SK-N-SH (cell line): ENCODE results near the gene CLCC1. TPM values are rescaled to one million over a fixed set of nuclear protein-coding genes. Genes with fewer than 3 reads are reported as not detected.

ENCODE experiments used
- CTCF ChIA-PET: fragments of 300-600, 350-600 bp; formaldehyde crosslinking; extraction: SDS; loops from one replicate; lab custom pipeline; 2021; lab: Yijun Ruan, JAX
- POLR2A ChIA-PET: fragments of 350-600 bp; sonication (Branson Sonifier 250); formaldehyde crosslinking; extraction: SDS; loops from one replicate; lab custom pipeline; 2020; ENCODE audit warnings: antibody characterized with exemption, inconsistent platforms; lab: Yijun Ruan, JAX
- DNase-seq: peaks from one replicate; pipeline ENCODE4 v3.0.0; 2012
- H2AFZ ChIP-seq: fragments of 200-600 bp; sonication (generic); 2 replicates; pipeline ENCODE4 v1.8.1; 2016; ENCODE audit warnings: antibody characterized with exemption, mild to moderate bottlenecking, low read depth
- H3F3A ChIP-seq: fragments of 200-600 bp; sonication (generic); replicated peaks from 2 replicates; pipeline ENCODE3; 2016; ENCODE audit warnings: antibody characterized with exemption, mild to moderate bottlenecking; ENCODE audit not compliant: insufficient read depth
- H3K27ac ChIP-seq, 2 experiments: fragments of 200-500 bp in 1 of 2; fragments of 200-600 bp in 1 of 2; sonication (Bioruptor generic) in 1 of 2; sonication (generic), shearing (Covaris generic) in 1 of 2; 2 replicates each; pipeline versions ENCODE4 v1.5.1 to v1.6.1; 2014 to 2016; ENCODE audit warnings: low read depth in 2 of 2, inconsistent platforms in 1 of 2, low read length in 1 of 2, mild to moderate bottlenecking in 1 of 2, mixed read lengths in 1 of 2
- H3K27me3 ChIP-seq: fragments of 200-600 bp; sonication (generic), shearing (Covaris generic); 2 replicates; pipeline ENCODE4 v1.6.1; 2016; ENCODE audit warnings: mixed run types; ENCODE audit not compliant: insufficient read depth
- H3K36me3 ChIP-seq, 2 experiments: fragments of 200-500 bp in 1 of 2; fragments of 200-600 bp in 1 of 2; sonication (Bioruptor generic) in 1 of 2; sonication (generic) in 1 of 2; replicated peaks in 1 of 2; 2 replicates each; pipeline versions ENCODE3 to v1.5.1; 2014 to 2016; ENCODE audit warnings: low read length in 1 of 2, mild to moderate bottlenecking in 1 of 2; ENCODE audit not compliant: insufficient read depth in 2 of 2, control insufficient read depth in 1 of 2
- H3K4me1 ChIP-seq, 2 experiments: fragments of 200-500 bp in 1 of 2; fragments of 200-600 bp in 1 of 2; sonication (Bioruptor generic) in 1 of 2; sonication (generic), shearing (Covaris generic) in 1 of 2; 2 replicates each; pipeline versions ENCODE4 v1.5.1 to v1.6.1; 2014 to 2016; ENCODE audit warnings: low read depth in 1 of 2, low read length in 1 of 2, mixed run types in 1 of 2; ENCODE audit not compliant: insufficient read depth in 2 of 2, control insufficient read depth in 1 of 2
- H3K4me2 ChIP-seq: fragments of 200-600 bp; sonication (generic), shearing (Covaris generic); 2 replicates; pipeline ENCODE4 v1.6.1; 2017; ENCODE audit warnings: mixed run types
- H3K4me3 ChIP-seq, 2 experiments: fragments of 200-500 bp in 1 of 2; fragments of 200-600 bp in 1 of 2; sonication (Bioruptor generic) in 1 of 2; sonication (generic), shearing (Covaris generic) in 1 of 2; 2 replicates each; pipeline versions ENCODE4 v1.5.1 to v1.8.1; 2014 to 2016; ENCODE audit warnings: low read depth in 2 of 2, inconsistent platforms in 1 of 2, low read length in 1 of 2, mild to moderate bottlenecking in 1 of 2, mixed read lengths in 1 of 2, moderate library complexity in 1 of 2
- H3K79me2 ChIP-seq: fragments of 200-600 bp; sonication (generic); 2 replicates; pipeline ENCODE4 v1.8.1; 2017; ENCODE audit warnings: mild to moderate bottlenecking; ENCODE audit not compliant: insufficient read depth
- H3K9ac ChIP-seq: fragments of 200-600 bp; sonication (generic); 2 replicates; pipeline ENCODE4 v1.6.1; 2017; ENCODE audit warnings: mixed run types
- H3K9me2 ChIP-seq: fragments of 200-600 bp; sonication (generic); 2 replicates; pipeline ENCODE4 v1.6.1; 2017; ENCODE audit warnings: mixed run types
- H3K9me3 ChIP-seq: fragments of 200-600 bp; sonication (generic); 2 replicates; pipeline ENCODE4 v1.6.1; 2017; ENCODE audit warnings: mixed run types, mild to moderate bottlenecking, moderate library complexity
- H4K20me1 ChIP-seq: fragments of 200-600 bp; sonication (generic); 2 replicates; pipeline ENCODE4 v1.6.1; 2017; ENCODE audit warnings: mild to moderate bottlenecking, mixed run types; ENCODE audit not compliant: insufficient read depth
- EZH2phosphoT487 ChIP-seq: fragments of 200-600 bp; sonication (generic); IDR thresholded peaks from 2 replicates; pipeline ENCODE4 v1.6.1; 2017; ENCODE audit warnings: low read depth, mixed run types, mild to moderate bottlenecking, antibody characterized with exemption, moderate library complexity, borderline replicate concordance
- FOSL2 ChIP-seq: IDR thresholded peaks from 2 replicates; pipeline ENCODE4 v1.4.0; 2012; ENCODE audit warnings: low read depth, mild to moderate bottlenecking, moderate library complexity, borderline replicate concordance
- GATA2 ChIP-seq: sonication (generic); formaldehyde crosslinking; IDR thresholded peaks from 2 replicates; pipeline ENCODE4 v1.5.0; 2020; ENCODE audit warnings: mild to moderate bottlenecking, missing genetic modification reagents
- MEF2A ChIP-seq: IDR thresholded peaks from 2 replicates; pipeline ENCODE4 v1.4.0; 2012; ENCODE audit warnings: low read depth, borderline replicate concordance
- NRF1 ChIP-seq: IDR thresholded peaks from 2 replicates; pipeline ENCODE4 v1.6.1; 2012; ENCODE audit warnings: low read depth, mild to moderate bottlenecking, low read length
- POLR2AphosphoS5 ChIP-seq: IDR thresholded peaks from 2 replicates; pipeline ENCODE4 v1.6.1; 2012; ENCODE audit warnings: low read depth, low read length
- RXRA ChIP-seq: IDR thresholded peaks from 2 replicates; pipeline ENCODE4 v1.4.0; 2012; ENCODE audit warnings: low read depth, mild to moderate bottlenecking, borderline replicate concordance
- TEAD4 ChIP-seq: IDR thresholded peaks from 2 replicates; pipeline ENCODE4 v1.4.0; 2012; ENCODE audit warnings: mild to moderate bottlenecking, borderline replicate concordance; ENCODE audit not compliant: insufficient read depth
- YY1 ChIP-seq: IDR thresholded peaks from 2 replicates; pipeline ENCODE4 v1.4.0; 2012; ENCODE audit warnings: low read depth, mild to moderate bottlenecking
- WGBS: methylation state at CpG from one replicate; pipeline ENCODE4 v1.1.6; 2017; ENCODE audit warnings: low lambda C conversion rate; 5-methylcytosine and 5-hydroxymethylcytosine counted together
- polyA plus RNA-seq, 3 experiments: library from polyadenylated mRNA; depleted of rRNA; stranded (reverse); fragments of >200 nt; gene quantifications; 2 replicates each; pipeline ENCODE4 v1.2.3, GENCODE V29; 2012
- TF ChIP-seq, protein P1 (sequence below): IDR thresholded peaks from 2 replicates; pipeline ENCODE4 v1.4.0; 2012; ENCODE audit warnings: low read depth, borderline replicate concordance
- TF ChIP-seq, protein P2 (sequence below): IDR thresholded peaks from 2 replicates; pipeline ENCODE4; 2012
- TF ChIP-seq, protein P3 (sequence below): IDR thresholded peaks from 2 replicates; pipeline ENCODE4 v1.4.0; 2012; ENCODE audit warnings: low read depth
- TF ChIP-seq, protein P4 (sequence below): fragments of 200-600 bp; sonication (generic); IDR thresholded peaks from 2 replicates; pipeline ENCODE4 v1.6.1; 2017; ENCODE audit warnings: antibody characterized with exemption, mild to moderate bottlenecking, moderate library complexity
- TF ChIP-seq, protein P5 (sequence below): fragments of 150-350 bp; IDR thresholded peaks from 2 replicates; pipeline ENCODE4 v1.6.1; 2017; ENCODE audit warnings: antibody characterized with exemption, low read length, low read depth, borderline replicate concordance

The CLCC1 gene
- polyA plus RNA-seq, 1 of the 3 experiments (the other 2 are of a cell fraction): 20.0 TPM

DNA sequence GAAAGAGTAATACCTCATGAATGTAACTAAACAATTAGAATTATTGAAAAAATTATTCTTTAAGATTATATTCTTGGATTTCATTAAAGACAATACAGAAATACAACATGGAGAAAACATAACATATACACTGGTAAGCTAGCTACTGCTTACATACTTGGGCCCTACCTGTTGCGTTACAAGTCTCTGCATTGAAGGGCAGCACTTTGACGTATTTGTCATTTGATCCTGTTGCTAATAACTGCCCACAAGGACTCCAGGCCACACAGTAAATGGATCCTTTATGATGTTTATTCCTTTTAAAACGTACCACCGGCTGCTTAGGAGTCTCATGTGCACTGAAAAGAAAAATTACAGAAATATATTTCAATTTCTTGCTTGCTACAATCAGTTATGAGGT, 19.8 kb upstream of the CLCC1 start:
- ChIA-PET CTCF (interaction anchor here (0.8 to 1.0 kb wide), 2 partner anchors 29 to 130 kb away, joined by 3 to 4 read pairs; a partner anchor contains a TSS), POLR2A (no interaction called here)
- no peaks in the 10 kb centered on the region for H3K27me3 ChIP-seq
- H3K27ac ChIP-seq: no peak overlapping the region
- no peaks in the 10 kb centered on the region for H4K20me1 ChIP-seq
- no peak overlapping the region for H3K9ac ChIP-seq
- no peaks in the 10 kb centered on the region for H3K79me2 ChIP-seq
- peaks cover 10% of the 10 kb centered on the region for H3F3A ChIP-seq
- no peak for DNase-seq
- WGBS: 96% methylated on average over 4 of the region's 4 CpGs
- H3K4me2 ChIP-seq: no peak overlapping the region
- H2AFZ ChIP-seq: no peak overlapping the region
- no peaks in the 10 kb centered on the region for H3K4me1 ChIP-seq
- H3K9me2 ChIP-seq: no peaks in the 10 kb centered on the region; the same call in 1 of the 2 replicates
- no peaks in the 10 kb centered on the region for H3K9me3 ChIP-seq
- peaks cover 21 to 51% of the 10 kb centered on the region in 2 experiments for H3K36me3 ChIP-seq
- H3K4me3 ChIP-seq: no peak overlapping the region
- TF ChIP-seq FOSL2: no peak
- TF ChIP-seq POLR2AphosphoS5: no peak
- TF ChIP-seq, protein P1, sequence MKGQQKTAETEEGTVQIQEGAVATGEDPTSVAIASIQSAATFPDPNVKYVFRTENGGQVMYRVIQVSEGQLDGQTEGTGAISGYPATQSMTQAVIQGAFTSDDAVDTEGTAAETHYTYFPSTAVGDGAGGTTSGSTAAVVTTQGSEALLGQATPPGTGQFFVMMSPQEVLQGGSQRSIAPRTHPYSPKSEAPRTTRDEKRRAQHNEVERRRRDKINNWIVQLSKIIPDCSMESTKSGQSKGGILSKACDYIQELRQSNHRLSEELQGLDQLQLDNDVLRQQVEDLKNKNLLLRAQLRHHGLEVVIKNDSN: no peak
- TF ChIP-seq, protein P2, sequence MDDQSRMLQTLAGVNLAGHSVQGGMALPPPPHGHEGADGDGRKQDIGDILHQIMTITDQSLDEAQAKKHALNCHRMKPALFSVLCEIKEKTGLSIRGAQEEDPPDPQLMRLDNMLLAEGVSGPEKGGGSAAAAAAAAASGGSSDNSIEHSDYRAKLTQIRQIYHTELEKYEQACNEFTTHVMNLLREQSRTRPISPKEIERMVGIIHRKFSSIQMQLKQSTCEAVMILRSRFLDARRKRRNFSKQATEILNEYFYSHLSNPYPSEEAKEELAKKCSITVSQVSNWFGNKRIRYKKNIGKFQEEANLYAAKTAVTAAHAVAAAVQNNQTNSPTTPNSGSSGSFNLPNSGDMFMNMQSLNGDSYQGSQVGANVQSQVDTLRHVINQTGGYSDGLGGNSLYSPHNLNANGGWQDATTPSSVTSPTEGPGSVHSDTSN: no peak
- TF ChIP-seq MEF2A: no peak
- TF ChIP-seq NRF1: no peak
- no peak for TF ChIP-seq EZH2phosphoT487

DNA sequence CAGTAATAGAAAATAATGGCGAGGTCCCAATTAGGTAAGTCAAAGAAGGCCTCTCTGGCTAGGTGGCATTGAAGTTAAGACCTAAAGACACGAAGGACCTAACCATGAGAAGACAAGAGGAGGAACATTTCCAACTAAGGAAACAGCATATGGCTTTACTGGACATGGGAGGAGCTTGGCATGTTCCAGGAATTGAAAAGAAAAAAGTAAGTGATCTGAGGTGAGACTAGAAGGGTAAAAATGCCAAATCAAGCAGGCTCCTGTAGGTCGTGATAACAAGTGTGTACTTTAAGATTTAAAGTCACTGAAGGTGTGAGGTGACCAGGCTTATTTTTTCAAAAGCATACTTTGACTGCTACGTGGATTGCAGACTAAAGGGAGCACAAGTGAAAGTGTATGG, 13.4 kb upstream of the CLCC1 start:
- no peaks in the 10 kb centered on the region for H3K4me1 ChIP-seq
- H3F3A ChIP-seq: no peaks in the 10 kb centered on the region
- no peaks in the 10 kb centered on the region for H3K27me3 ChIP-seq
- no peak for DNase-seq
- H3K79me2 ChIP-seq: no peaks in the 10 kb centered on the region
- POLR2A ChIA-PET: no interaction called here
- no peak overlapping the region for H2AFZ ChIP-seq
- no peak overlapping the region for H3K4me3 ChIP-seq
- no peak overlapping the region for H3K27ac ChIP-seq
- peaks cover 19 to 58% of the 10 kb centered on the region in 2 experiments for H3K36me3 ChIP-seq
- H3K4me2 ChIP-seq: no peak overlapping the region
- TF ChIP-seq, protein P3, sequence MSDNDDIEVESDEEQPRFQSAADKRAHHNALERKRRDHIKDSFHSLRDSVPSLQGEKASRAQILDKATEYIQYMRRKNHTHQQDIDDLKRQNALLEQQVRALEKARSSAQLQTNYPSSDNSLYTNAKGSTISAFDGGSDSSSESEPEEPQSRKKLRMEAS: no peak
- TF ChIP-seq TEAD4: no peak
- no peak for TF ChIP-seq RXRA
- TF ChIP-seq, protein P4, sequence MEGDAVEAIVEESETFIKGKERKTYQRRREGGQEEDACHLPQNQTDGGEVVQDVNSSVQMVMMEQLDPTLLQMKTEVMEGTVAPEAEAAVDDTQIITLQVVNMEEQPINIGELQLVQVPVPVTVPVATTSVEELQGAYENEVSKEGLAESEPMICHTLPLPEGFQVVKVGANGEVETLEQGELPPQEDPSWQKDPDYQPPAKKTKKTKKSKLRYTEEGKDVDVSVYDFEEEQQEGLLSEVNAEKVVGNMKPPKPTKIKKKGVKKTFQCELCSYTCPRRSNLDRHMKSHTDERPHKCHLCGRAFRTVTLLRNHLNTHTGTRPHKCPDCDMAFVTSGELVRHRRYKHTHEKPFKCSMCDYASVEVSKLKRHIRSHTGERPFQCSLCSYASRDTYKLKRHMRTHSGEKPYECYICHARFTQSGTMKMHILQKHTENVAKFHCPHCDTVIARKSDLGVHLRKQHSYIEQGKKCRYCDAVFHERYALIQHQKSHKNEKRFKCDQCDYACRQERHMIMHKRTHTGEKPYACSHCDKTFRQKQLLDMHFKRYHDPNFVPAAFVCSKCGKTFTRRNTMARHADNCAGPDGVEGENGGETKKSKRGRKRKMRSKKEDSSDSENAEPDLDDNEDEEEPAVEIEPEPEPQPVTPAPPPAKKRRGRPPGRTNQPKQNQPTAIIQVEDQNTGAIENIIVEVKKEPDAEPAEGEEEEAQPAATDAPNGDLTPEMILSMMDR: no peak
- TF ChIP-seq EZH2phosphoT487: no peak
- TF ChIP-seq, protein P5, sequence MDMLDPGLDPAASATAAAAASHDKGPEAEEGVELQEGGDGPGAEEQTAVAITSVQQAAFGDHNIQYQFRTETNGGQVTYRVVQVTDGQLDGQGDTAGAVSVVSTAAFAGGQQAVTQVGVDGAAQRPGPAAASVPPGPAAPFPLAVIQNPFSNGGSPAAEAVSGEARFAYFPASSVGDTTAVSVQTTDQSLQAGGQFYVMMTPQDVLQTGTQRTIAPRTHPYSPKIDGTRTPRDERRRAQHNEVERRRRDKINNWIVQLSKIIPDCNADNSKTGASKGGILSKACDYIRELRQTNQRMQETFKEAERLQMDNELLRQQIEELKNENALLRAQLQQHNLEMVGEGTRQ: no peak
- no peak for TF ChIP-seq YY1
- no peak for TF ChIP-seq GATA2 (CRISPR knock-in tag)
- TF ChIP-seq, all 33 proteins: peak for 0
- WGBS: 98% methylated on average over 4 of the region's 4 CpGs
- CTCF ChIA-PET: no interaction called here
- H3K9me2 ChIP-seq: no peaks in the 10 kb centered on the region
- no peaks in the 10 kb centered on the region for H4K20me1 ChIP-seq
- H3K9me3 ChIP-seq: no peaks in the 10 kb centered on the region
- no peak overlapping the region for H3K9ac ChIP-seq
